Right lobe of liver (tissue), 4 donors: Measurements from ENCODE around the gene SHROOM2.

Source experiments
- POLR2A ChIP-seq: fragments of 450-650 bp; IDR thresholded peaks from one replicate; pipeline ENCODE4 v1.6.1; 2017; ENCODE audit warnings: antibody characterized with exemption, mild to moderate bottlenecking
- TF ChIP-seq, protein P1 (sequence below), 4 donors: fragments of 200-600 bp in 3 of 4; fragments of 450-650 bp in 1 of 4; IDR thresholded peaks; one replicate each; pipeline versions ENCODE4 v1.5.1 to v1.8.0; 2016 to 2022; ENCODE audit warnings: antibody characterized with exemption in 4 of 4, mild to moderate bottlenecking in 2 of 4
- donor health status: DM: no; HTN: no; CAD: no.
- donor health status: DM: no; HTN: no; CAD: no.
- donor health status: DM: no; HTN: yes; CAD: no.

GRCh38 chrX:9940421-9940820 is 154.2 kb downstream of the SHROOM2 start:
- TF ChIP-seq, protein P1, sequence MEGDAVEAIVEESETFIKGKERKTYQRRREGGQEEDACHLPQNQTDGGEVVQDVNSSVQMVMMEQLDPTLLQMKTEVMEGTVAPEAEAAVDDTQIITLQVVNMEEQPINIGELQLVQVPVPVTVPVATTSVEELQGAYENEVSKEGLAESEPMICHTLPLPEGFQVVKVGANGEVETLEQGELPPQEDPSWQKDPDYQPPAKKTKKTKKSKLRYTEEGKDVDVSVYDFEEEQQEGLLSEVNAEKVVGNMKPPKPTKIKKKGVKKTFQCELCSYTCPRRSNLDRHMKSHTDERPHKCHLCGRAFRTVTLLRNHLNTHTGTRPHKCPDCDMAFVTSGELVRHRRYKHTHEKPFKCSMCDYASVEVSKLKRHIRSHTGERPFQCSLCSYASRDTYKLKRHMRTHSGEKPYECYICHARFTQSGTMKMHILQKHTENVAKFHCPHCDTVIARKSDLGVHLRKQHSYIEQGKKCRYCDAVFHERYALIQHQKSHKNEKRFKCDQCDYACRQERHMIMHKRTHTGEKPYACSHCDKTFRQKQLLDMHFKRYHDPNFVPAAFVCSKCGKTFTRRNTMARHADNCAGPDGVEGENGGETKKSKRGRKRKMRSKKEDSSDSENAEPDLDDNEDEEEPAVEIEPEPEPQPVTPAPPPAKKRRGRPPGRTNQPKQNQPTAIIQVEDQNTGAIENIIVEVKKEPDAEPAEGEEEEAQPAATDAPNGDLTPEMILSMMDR (IDR thresholded peaks at IDR 0.05): no peak
- TF ChIP-seq POLR2A: no peak
